ENCODE results near the gene KCMF1. TPM values are rescaled to one million over a fixed set of nuclear protein-coding genes. Genes with fewer than 3 reads are reported as not detected.

KCMF1 gene
- total and polyA plus RNA-seq, 10 of the 15 experiments (the other 5 are each of a cell fraction or from before 2014, with no cell fraction given), result 8.4 to 124 (median 43.0) TPM

GRCh38 chr2:84938194-84938879 is 32.6 kb upstream of the KCMF1 start (continued):
- peak; percentile 77 for TF ChIP-seq RUNX3 (IDR thresholded peaks at IDR 0.05; ENCODE audit: low read length)
- no peak for TF ChIP-seq CEBPZ (IDR thresholded peaks at IDR 0.05; ENCODE audit: low read depth, low read length)
- peak; percentile 86; the same call in 1 of the 2 replicates for TF ChIP-seq FOXM1 (IDR thresholded peaks at IDR 0.05; ENCODE audit: low read depth, low read length)
- TF ChIP-seq EP300 (IDR thresholded peaks at IDR 0.05; ENCODE audit: borderline replicate concordance in 1 of 2, control insufficient read depth in 1 of 2, low read depth in 2 of 2, low read length in 2 of 2), result peak; percentile 31 to 68; a peak in 2 of 4 replicates
- TF ChIP-seq BCL11A (IDR thresholded peaks at IDR 0.05; ENCODE audit: low read depth, low read length), result no peak; the same call in 1 of the 2 replicates
- TF ChIP-seq TCF12 (IDR thresholded peaks at IDR 0.05; ENCODE audit: low read depth, low read length), result peak; percentile 34; the same call in 1 of the 2 replicates
- TF ChIP-seq USF1 (IDR thresholded peaks at IDR 0.05; ENCODE audit: borderline replicate concordance, extremely low read length, insufficient read depth, low read depth, low read length), result no peak
- no peak for TF ChIP-seq HDAC6 (IDR thresholded peaks at IDR 0.05; ENCODE audit: unreplicated experiment)
- peak; percentile 43 for TF ChIP-seq SKIL (IDR thresholded peaks at IDR 0.05; ENCODE audit: low read depth, poor library complexity, severe bottlenecking)
- no peak for TF ChIP-seq CUX1 (IDR thresholded peaks at IDR 0.05; ENCODE audit: insufficient replicate concordance, low read depth, low read length)
- peak; percentile 96 for TF ChIP-seq ATF2 (IDR thresholded peaks at IDR 0.05; ENCODE audit: low read length)
